ENCODE results near the gene UBA7.
A peak's percentile ranks its signal among the peaks of the same experiment; 100 is the strongest.

The UBA7 gene

GRCh38 chr3:49813497-49814174 is at the start of gene UBA7:
UBA7 (minus strand) TSS chr3:49813953; CDS start chr3:49813787, 166 bp downstream.
- Histone ChIP-seq H3K27me3 (replicated peaks) (no peaks in the 10 kb centered on the region), H3K4me3 (ENCODE audit: low read depth, low read length) (peak within 1 kb of the TSS; percentile 42), H3K36me3 (replicated peaks) (no peaks in the 10 kb centered on the region), H3K27ac (peak within 1 kb of the TSS; percentile 5)
- TF ChIP-seq CTCF (IDR thresholded peaks at IDR 0.05; ENCODE audit: low read depth, low read length, missing control alignments) = no peak
- in situ Hi-C loops (cut with HindIII; ENCODE audit: low pct_ligation_motif_present, low sequenced_read_pairs) = no loop called here
- peak; percentile 55 for DNase-seq

- no peak overlapping the region for H3K27ac ChIP-seq
- H3K27me3 ChIP-seq (replicated peaks) = no peaks in the 10 kb centered on the region
- in situ Hi-C loops (cut with HindIII; ENCODE audit: low pct_ligation_motif_present, low sequenced_read_pairs) = no loop called here
- TF ChIP-seq CTCF (IDR thresholded peaks at IDR 0.05; ENCODE audit: low read depth, low read length, missing control alignments) = no peak
- no peak overlapping the region for H3K4me3 ChIP-seq (ENCODE audit: low read depth, low read length)
- H3K36me3 ChIP-seq (replicated peaks) = no peaks in the 10 kb centered on the region
- no peak for DNase-seq
Observed at GRCh38 chr3:49859576-49860305, 46.0 kb upstream of the UBA7 start.

GRCh38 chr3:49856181-49857005 is 42.6 kb upstream of the UBA7 start, which contains the start of gene TRAIP:
TRAIP (minus strand) TSS chr3:49856564; CDS start chr3:49856453, 111 bp downstream.
- peak; percentile 89 for DNase-seq
- peak; percentile 3 for TF ChIP-seq CTCF (IDR thresholded peaks at IDR 0.05; ENCODE audit: low read depth, low read length, missing control alignments)
- Histone ChIP-seq H3K36me3 (replicated peaks) (no peaks in the 10 kb centered on the region), H3K27me3 (replicated peaks) (no peaks in the 10 kb centered on the region), H3K27ac (no peak within 1 kb of the TSS), H3K4me3 (ENCODE audit: low read depth, low read length) (peak within 1 kb of the TSS; percentile 78)
- in situ Hi-C loops (cut with HindIII; ENCODE audit: low pct_ligation_motif_present, low sequenced_read_pairs) = no loop called here

- TF ChIP-seq CTCF (IDR thresholded peaks at IDR 0.05; ENCODE audit: low read depth, low read length, missing control alignments) = no peak
- no peaks in the 10 kb centered on the region for H3K27me3 ChIP-seq (replicated peaks)
- no peak overlapping the region for H3K27ac ChIP-seq
- in situ Hi-C loops (cut with HindIII; ENCODE audit: low pct_ligation_motif_present, low sequenced_read_pairs) = no loop called here
- no peak for DNase-seq
- no peaks in the 10 kb centered on the region for H3K36me3 ChIP-seq (replicated peaks)
- peak overlapping the region; percentile 78 for H3K4me3 ChIP-seq (ENCODE audit: low read depth, low read length)
Observed at GRCh38 chr3:49855662-49856061, 41.9 kb upstream of the UBA7 start.

GRCh38 chr3:49845694-49846093 is 31.9 kb upstream of the UBA7 start:
- DNase-seq = no peak
- in situ Hi-C loops (cut with HindIII; ENCODE audit: low pct_ligation_motif_present, low sequenced_read_pairs) = no loop called here
- H3K36me3 ChIP-seq (replicated peaks) = no peaks in the 10 kb centered on the region
- TF ChIP-seq CTCF (IDR thresholded peaks at IDR 0.05; ENCODE audit: low read depth, low read length, missing control alignments) = no peak
- no peaks in the 10 kb centered on the region for H3K27me3 ChIP-seq (replicated peaks)
- no peak overlapping the region for H3K4me3 ChIP-seq (ENCODE audit: low read depth, low read length)
- no peak overlapping the region for H3K27ac ChIP-seq
